ENCODE data around the gene NDEL1. TPM values are rescaled to one million over a fixed set of nuclear protein-coding genes. Genes with fewer than 3 reads are reported as not detected.
A peak's percentile ranks its signal among the peaks of the same experiment; 100 is the strongest.

The NDEL1 gene
- total and polyA plus RNA-seq, 3 experiments from 2014 or later = 50.6 to 66.6 (median 57.1) TPM

- Histone ChIP-seq H3K27me3 (ENCODE audit: insufficient read depth, low read length, poor library complexity, severe bottlenecking) (no peaks in the 10 kb centered on the region), H3K4me1 (ENCODE audit: insufficient read depth, low read length) (no peaks in the 10 kb centered on the region), H3K9me3 (ENCODE audit: low read length) (no peaks in the 10 kb centered on the region), H3K36me3 (ENCODE audit: insufficient read depth, low read length) (peaks cover 38% of the 10 kb centered on the region), H3K27ac (ENCODE audit: low read depth, low read length) (no peak overlapping the region), H3K4me3 (ENCODE audit: low read length) (no peak overlapping the region)
- CTCF ChIA-PET = no interaction called here
- POLR2A ChIA-PET = interaction anchor here (0.8 kb wide), 1 partner anchor 39 kb away, joined by 3 read pairs; no protein-coding TSS in a partner anchor
- H3K4me1 Mint-ChIP-seq = peaks cover 0 to 2% (median 0%) of the 10 kb centered on the region in 3 donors
- no peak for DNase-seq
- no peak overlapping the region for H3K4me3 Mint-ChIP-seq
- H3K27ac Mint-ChIP-seq = peak overlapping the region in 1 of 8 donors; percentile 72
- peaks cover 11 to 96% (median 30%) of the 10 kb centered on the region in 3 donors for H3K36me3 Mint-ChIP-seq
- H3K9me3 Mint-ChIP-seq = no peaks in the 10 kb centered on the region
- no peaks in the 10 kb centered on the region for H3K27me3 Mint-ChIP-seq
Observed at GRCh38 chr17:8475781-8476180, 40.1 kb downstream of the NDEL1 start.

DNA sequence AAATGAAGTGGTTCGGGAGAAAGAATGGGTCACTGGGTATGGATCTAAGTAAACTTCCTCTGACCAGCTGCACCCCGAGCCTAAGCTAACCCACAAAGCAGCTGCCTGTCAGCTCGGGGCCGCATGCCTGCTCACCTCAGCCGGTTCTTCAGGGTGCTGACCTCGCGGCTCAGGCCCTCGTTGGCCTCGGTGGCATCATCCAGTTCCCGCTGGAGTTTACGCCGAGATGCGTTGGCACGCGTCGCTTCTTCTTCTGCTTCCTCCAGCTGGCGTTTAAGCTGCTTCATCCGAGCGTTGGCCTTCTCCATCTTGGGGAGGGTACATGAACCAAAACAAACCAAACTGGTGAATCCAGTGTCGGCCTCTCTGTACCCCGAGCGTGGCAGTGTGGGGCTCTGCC is 41.1 kb downstream of the NDEL1 start:
- Mint-ChIP-seq H3K4me1 (peaks cover 0 to 2% (median 0%) of the 10 kb centered on the region in 3 donors), H3K4me3 (no peak overlapping the region), H3K36me3 (peaks cover 11 to 92% (median 25%) of the 10 kb centered on the region in 3 donors), H3K27me3 (no peaks in the 10 kb centered on the region), H3K27ac (peak overlapping the region in 1 of 8 donors; percentile 48), H3K9me3 (no peaks in the 10 kb centered on the region)
- Histone ChIP-seq H3K9me3 (ENCODE audit: low read length) (no peaks in the 10 kb centered on the region), H3K4me1 (ENCODE audit: insufficient read depth, low read length) (no peaks in the 10 kb centered on the region), H3K27me3 (ENCODE audit: insufficient read depth, low read length, poor library complexity, severe bottlenecking) (no peaks in the 10 kb centered on the region), H3K27ac (ENCODE audit: low read depth, low read length) (no peak overlapping the region), H3K4me3 (ENCODE audit: low read length) (no peak overlapping the region), H3K36me3 (ENCODE audit: insufficient read depth, low read length) (peaks cover 37% of the 10 kb centered on the region)
- DNase-seq = no peak
- ChIA-PET CTCF (no interaction called here), POLR2A (interaction anchor here (0.8 kb wide), 1 partner anchor 40 kb away, joined by 3 read pairs; no protein-coding TSS in a partner anchor)

DNA sequence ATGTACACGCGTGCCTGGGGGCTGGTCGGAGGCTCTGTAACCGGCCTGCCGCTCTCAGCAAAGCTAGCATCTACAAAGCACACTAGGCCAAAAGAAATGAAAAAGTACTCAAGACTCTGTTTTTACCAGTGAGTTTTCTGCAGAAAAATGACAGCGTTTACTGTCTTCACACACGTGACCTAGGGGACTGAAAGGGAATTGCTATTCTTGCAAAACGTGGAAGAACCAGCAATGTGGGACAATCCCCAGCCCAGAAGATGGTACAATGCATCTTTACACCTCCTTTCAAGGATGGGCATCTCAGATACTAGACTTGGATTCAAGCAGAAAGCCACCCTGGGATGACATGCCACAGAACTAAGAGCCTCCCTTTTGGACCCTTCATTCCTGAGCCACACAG is 41.5 kb downstream of the NDEL1 start:
- peaks cover 0 to 2% (median 0%) of the 10 kb centered on the region in 3 donors for H3K4me1 Mint-ChIP-seq
- no peaks in the 10 kb centered on the region for H3K4me1 ChIP-seq (ENCODE audit: insufficient read depth, low read length)
- no peak overlapping the region for H3K4me3 ChIP-seq (ENCODE audit: low read length)
- peaks cover 11 to 89% (median 25%) of the 10 kb centered on the region in 3 donors for H3K36me3 Mint-ChIP-seq
- CTCF ChIA-PET = no interaction called here
- POLR2A ChIA-PET = no interaction called here
- H3K36me3 ChIP-seq (ENCODE audit: insufficient read depth, low read length) = peaks cover 37% of the 10 kb centered on the region
- H3K27me3 ChIP-seq (ENCODE audit: insufficient read depth, low read length, poor library complexity, severe bottlenecking) = no peaks in the 10 kb centered on the region
- H3K9me3 Mint-ChIP-seq = no peaks in the 10 kb centered on the region
- H3K27me3 Mint-ChIP-seq = no peaks in the 10 kb centered on the region
- peak overlapping the region in 2 of 8 donors; percentile 48 to 74 for H3K27ac Mint-ChIP-seq
- no peak overlapping the region for H3K4me3 Mint-ChIP-seq
- H3K9me3 ChIP-seq (ENCODE audit: low read length) = no peaks in the 10 kb centered on the region
- no peak for DNase-seq
- H3K27ac ChIP-seq (ENCODE audit: low read depth, low read length) = no peak overlapping the region

GRCh38 chr17:8477715-8478441 is 42.2 kb downstream of the NDEL1 start:
- ChIA-PET CTCF (no interaction called here), POLR2A (interaction anchor here (0.6 kb wide), 1 partner anchor 15 kb away, joined by 5 read pairs; no protein-coding TSS in a partner anchor)
- Mint-ChIP-seq H3K9me3 (peaks cover 0 to 2% (median 0%) of the 10 kb centered on the region in 5 donors), H3K4me1 (peaks cover 0 to 2% (median 0%) of the 10 kb centered on the region in 3 donors), H3K4me3 (no peak overlapping the region), H3K27me3 (no peaks in the 10 kb centered on the region), H3K36me3 (peaks cover 16 to 89% (median 27%) of the 10 kb centered on the region in 3 donors), H3K27ac (peak overlapping the region in 2 of 8 donors; percentile 48 to 52)
- Histone ChIP-seq H3K9me3 (ENCODE audit: low read length) (no peaks in the 10 kb centered on the region), H3K36me3 (ENCODE audit: insufficient read depth, low read length) (peaks cover 38% of the 10 kb centered on the region), H3K4me3 (ENCODE audit: low read length) (no peak overlapping the region), H3K27me3 (ENCODE audit: insufficient read depth, low read length, poor library complexity, severe bottlenecking) (no peaks in the 10 kb centered on the region), H3K27ac (ENCODE audit: low read depth, low read length) (no peak overlapping the region), H3K4me1 (ENCODE audit: insufficient read depth, low read length) (no peaks in the 10 kb centered on the region)
- DNase-seq = no peak

GRCh38 chr17:8479431-8479947 is 43.8 kb downstream of the NDEL1 start:
- Histone ChIP-seq H3K4me3 (ENCODE audit: low read length) (no peak overlapping the region), H3K9me3 (ENCODE audit: low read length) (peaks cover under 1% of the 10 kb centered on the region), H3K27me3 (ENCODE audit: insufficient read depth, low read length, poor library complexity, severe bottlenecking) (no peaks in the 10 kb centered on the region), H3K4me1 (ENCODE audit: insufficient read depth, low read length) (no peaks in the 10 kb centered on the region), H3K36me3 (ENCODE audit: insufficient read depth, low read length) (peaks cover 28% of the 10 kb centered on the region), H3K27ac (ENCODE audit: low read depth, low read length) (no peak overlapping the region)
- ChIA-PET POLR2A (no interaction called here), CTCF (no interaction called here)
- peaks cover 0 to 9% (median 6%) of the 10 kb centered on the region in 5 donors for H3K9me3 Mint-ChIP-seq
- DNase-seq = no peak
- H3K27ac Mint-ChIP-seq = peak overlapping the region in 2 of 8 donors; percentile 26 to 52
- H3K36me3 Mint-ChIP-seq = peaks cover 19 to 83% (median 24%) of the 10 kb centered on the region in 3 donors
- no peak overlapping the region for H3K4me3 Mint-ChIP-seq
- H3K27me3 Mint-ChIP-seq = no peaks in the 10 kb centered on the region
- H3K4me1 Mint-ChIP-seq = peaks cover 0 to 2% (median 0%) of the 10 kb centered on the region in 3 donors

DNA sequence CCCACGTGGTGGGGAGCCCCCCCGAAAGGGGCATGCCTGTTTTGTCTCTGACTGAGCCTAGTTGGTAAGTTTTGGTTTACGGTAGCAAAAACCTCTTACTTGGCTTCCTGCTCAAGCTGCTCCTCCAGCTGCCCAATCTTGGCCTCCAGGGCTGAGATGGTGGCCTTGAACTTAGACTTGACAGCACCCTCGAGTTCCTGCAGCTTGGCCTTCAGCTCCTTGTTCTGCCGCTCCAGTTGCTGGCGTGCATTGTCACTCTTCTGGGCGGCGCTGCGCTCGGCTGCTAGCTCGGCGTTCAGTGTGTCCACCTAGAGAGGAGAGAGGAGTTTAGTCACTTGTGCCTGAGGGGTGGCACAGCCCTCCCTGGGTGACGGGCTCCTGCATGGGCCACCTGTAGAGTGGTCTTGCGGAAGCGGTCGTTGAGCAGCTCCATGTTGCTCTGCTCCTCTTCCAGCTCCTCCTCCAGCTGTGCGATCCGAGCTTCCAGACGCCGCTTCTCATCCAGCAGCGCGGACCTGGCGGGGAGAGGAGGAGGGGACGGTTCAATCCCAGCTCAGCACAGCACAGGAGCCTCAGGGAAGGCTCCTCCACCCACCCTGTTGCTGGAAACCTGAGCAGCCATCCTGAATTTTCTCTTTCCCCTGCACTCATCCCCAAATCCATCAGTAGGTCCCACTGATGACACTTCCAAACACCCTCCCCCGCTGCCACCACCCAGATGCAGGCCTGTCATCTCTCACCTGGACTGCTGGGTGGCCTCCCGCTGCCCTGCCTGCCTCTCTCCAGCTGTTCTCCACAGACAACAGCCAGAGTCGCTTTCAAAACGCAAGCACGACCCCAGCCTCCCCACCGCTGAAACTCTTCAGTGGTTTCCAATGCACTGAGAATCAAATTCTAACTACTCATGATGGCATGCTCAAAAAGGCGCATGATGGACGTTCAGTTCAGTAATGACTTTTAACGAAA is 44.6 kb downstream of the NDEL1 start:
- CTCF ChIA-PET = no interaction called here
- peaks cover 4% of the 10 kb centered on the region for H3K9me3 ChIP-seq (ENCODE audit: low read length)
- no peaks in the 10 kb centered on the region for H3K27me3 Mint-ChIP-seq
- peaks cover 18 to 80% (median 29%) of the 10 kb centered on the region in 3 donors for H3K36me3 Mint-ChIP-seq
- no peaks in the 10 kb centered on the region for H3K4me1 ChIP-seq (ENCODE audit: insufficient read depth, low read length)
- no peaks in the 10 kb centered on the region for H3K27me3 ChIP-seq (ENCODE audit: insufficient read depth, low read length, poor library complexity, severe bottlenecking)
- DNase-seq = no peak
- peak overlapping the region in 1 of 7 donors; percentile 49 for H3K4me3 Mint-ChIP-seq
- POLR2A ChIA-PET = no interaction called here
- no peak overlapping the region for H3K4me3 ChIP-seq (ENCODE audit: low read length)
- H3K36me3 ChIP-seq (ENCODE audit: insufficient read depth, low read length) = peaks cover 20% of the 10 kb centered on the region
- H3K4me1 Mint-ChIP-seq = peaks cover 0 to 2% (median 0%) of the 10 kb centered on the region in 3 donors
- no peak overlapping the region for H3K27ac ChIP-seq (ENCODE audit: low read depth, low read length)
- H3K9me3 Mint-ChIP-seq = peaks cover 4 to 14% (median 11%) of the 10 kb centered on the region in 5 donors
- H3K27ac Mint-ChIP-seq = peak overlapping the region in 1 of 8 donors; percentile 92

GRCh38 chr17:8481089-8481488 is 45.4 kb downstream of the NDEL1 start:
- H3K27me3 Mint-ChIP-seq = no peaks in the 10 kb centered on the region
- Histone ChIP-seq H3K27ac (ENCODE audit: low read depth, low read length) (no peak overlapping the region), H3K9me3 (ENCODE audit: low read length) (peaks cover 4% of the 10 kb centered on the region), H3K4me3 (ENCODE audit: low read length) (no peak overlapping the region), H3K27me3 (ENCODE audit: insufficient read depth, low read length, poor library complexity, severe bottlenecking) (no peaks in the 10 kb centered on the region), H3K4me1 (ENCODE audit: insufficient read depth, low read length) (no peaks in the 10 kb centered on the region), H3K36me3 (ENCODE audit: insufficient read depth, low read length) (peaks cover 12% of the 10 kb centered on the region)
- H3K4me3 Mint-ChIP-seq = no peak overlapping the region
- no peak for DNase-seq
- ChIA-PET POLR2A (no interaction called here), CTCF (no interaction called here)
- H3K27ac Mint-ChIP-seq = no peak overlapping the region
- peaks cover 4 to 15% (median 11%) of the 10 kb centered on the region in 5 donors for H3K9me3 Mint-ChIP-seq
- H3K36me3 Mint-ChIP-seq = peaks cover 17 to 72% (median 29%) of the 10 kb centered on the region in 3 donors
- peaks cover 0 to 2% (median 0%) of the 10 kb centered on the region in 3 donors for H3K4me1 Mint-ChIP-seq

All from CD8-positive, alpha-beta memory T cell (primary cell).